B cell (primary cell): Measurements from ENCODE around the gene TPRG1L.

Experiments used
- EZH2 ChIP-seq: IDR thresholded peaks from 2 replicates; pipeline ENCODE4 v1.6.1; 2012; ENCODE audit warnings: borderline replicate concordance, low read depth, mild to moderate bottlenecking, moderate library complexity, low read length; ENCODE audit not compliant: insufficient read depth, poor library complexity, severe bottlenecking
- TF ChIP-seq, protein P1 (sequence below): fragments of 200-600 bp; IDR thresholded peaks from one replicate; pipeline ENCODE4 v1.8.0; 2022; ENCODE audit warnings: antibody characterized with exemption, mild to moderate bottlenecking

DNA sequence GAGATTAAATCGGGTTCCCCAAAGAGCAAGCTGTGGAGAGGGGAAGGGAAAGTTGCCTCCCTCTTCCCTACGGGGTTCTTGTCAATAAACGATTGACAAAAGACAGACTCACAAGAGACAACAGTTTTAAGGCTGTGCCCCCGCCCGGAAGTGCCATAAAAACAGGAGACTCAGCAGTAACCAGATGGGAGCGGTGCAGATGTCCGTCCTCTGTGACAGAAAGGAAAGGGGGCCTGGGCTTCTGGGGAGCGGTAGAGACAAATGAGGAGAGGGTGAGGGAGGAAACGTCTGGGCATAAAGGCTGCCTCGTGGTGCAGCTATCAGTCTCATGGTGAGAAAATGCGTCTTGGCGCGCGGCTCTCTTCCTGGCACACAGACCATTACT is 33.4 kb downstream of the TPRG1L start:
- TF ChIP-seq, protein P1, sequence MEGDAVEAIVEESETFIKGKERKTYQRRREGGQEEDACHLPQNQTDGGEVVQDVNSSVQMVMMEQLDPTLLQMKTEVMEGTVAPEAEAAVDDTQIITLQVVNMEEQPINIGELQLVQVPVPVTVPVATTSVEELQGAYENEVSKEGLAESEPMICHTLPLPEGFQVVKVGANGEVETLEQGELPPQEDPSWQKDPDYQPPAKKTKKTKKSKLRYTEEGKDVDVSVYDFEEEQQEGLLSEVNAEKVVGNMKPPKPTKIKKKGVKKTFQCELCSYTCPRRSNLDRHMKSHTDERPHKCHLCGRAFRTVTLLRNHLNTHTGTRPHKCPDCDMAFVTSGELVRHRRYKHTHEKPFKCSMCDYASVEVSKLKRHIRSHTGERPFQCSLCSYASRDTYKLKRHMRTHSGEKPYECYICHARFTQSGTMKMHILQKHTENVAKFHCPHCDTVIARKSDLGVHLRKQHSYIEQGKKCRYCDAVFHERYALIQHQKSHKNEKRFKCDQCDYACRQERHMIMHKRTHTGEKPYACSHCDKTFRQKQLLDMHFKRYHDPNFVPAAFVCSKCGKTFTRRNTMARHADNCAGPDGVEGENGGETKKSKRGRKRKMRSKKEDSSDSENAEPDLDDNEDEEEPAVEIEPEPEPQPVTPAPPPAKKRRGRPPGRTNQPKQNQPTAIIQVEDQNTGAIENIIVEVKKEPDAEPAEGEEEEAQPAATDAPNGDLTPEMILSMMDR, result no peak
- TF ChIP-seq EZH2, result no peak
